ENCODE measurements around the gene DNAH6. TPM values are rescaled to one million over a fixed set of nuclear protein-coding genes. Genes with fewer than 3 reads are reported as not detected.
A peak's percentile ranks its signal among the peaks of the same experiment; 100 is the strongest.

Gene DNAH6
- total and polyA plus RNA-seq, 2 experiments from 2014 or later: 0.11 TPM; not detected in 1

DNA sequence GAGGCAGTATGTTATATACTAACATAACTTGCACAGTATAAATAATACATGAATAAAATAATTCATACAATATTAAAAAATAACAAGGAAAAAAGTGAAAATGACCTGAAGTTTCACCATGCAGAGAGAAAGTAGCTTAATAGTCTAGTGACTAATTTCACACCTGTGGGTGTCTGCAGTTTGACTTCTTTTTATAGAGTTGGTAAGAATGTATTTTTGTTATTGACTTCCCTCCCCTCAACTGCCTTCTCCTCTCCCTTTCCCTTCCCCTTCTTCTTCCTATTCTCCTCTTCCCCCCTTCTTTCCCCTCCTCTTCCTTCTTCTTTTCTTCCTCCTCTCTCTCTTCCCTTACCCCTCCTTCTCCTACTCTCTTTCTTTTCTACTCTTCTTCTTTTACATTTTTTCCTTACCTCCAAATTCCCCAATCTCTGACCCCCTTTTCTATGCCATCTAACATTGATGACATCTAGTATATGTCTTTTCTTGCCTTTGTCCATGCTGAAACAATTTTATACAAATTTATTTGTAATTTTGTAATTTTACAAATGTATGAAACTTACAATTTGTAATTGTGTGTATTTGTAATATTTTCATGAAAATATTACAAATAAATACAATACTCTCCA, 3.1 kb downstream of the DNAH6 start:
- Histone ChIP-seq H3K79me2 (ENCODE audit: insufficient read depth) (no peaks in the 10 kb centered on the region), H3K4me3 (no peak overlapping the region), H2AFZ (no peak overlapping the region), H3F3A (ENCODE audit: insufficient read depth) (no peaks in the 10 kb centered on the region), H4K20me1 (ENCODE audit: insufficient read depth) (no peaks in the 10 kb centered on the region), H3K4me1 (ENCODE audit: insufficient read depth) (no peaks in the 10 kb centered on the region), H3K9ac (no peak overlapping the region), H3K4me2 (ENCODE audit: unreplicated experiment) (no peak overlapping the region), H3K9me2 (ENCODE audit: insufficient read depth) (no peaks in the 10 kb centered on the region), H3K27me3 (replicated peaks; ENCODE audit: insufficient read depth) (peaks cover 6% of the 10 kb centered on the region; the same call in 1 of the 2 replicates), H3K9me3 (ENCODE audit: low read depth) (no peaks in the 10 kb centered on the region), H3K27ac (no peak overlapping the region), H3K36me3 (ENCODE audit: low read depth) (no peaks in the 10 kb centered on the region)
- no peak for TF ChIP-seq EZH2phosphoT487 (IDR thresholded peaks at IDR 0.05; ENCODE audit: insufficient read depth, low read depth)
- no peak for TF ChIP-seq EZH2 (IDR thresholded peaks at IDR 0.05; ENCODE audit: insufficient read depth, poor library complexity, severe bottlenecking)
- in situ Hi-C loops (cut with MboI): no loop called here
- DNase-seq: no peak

DNA sequence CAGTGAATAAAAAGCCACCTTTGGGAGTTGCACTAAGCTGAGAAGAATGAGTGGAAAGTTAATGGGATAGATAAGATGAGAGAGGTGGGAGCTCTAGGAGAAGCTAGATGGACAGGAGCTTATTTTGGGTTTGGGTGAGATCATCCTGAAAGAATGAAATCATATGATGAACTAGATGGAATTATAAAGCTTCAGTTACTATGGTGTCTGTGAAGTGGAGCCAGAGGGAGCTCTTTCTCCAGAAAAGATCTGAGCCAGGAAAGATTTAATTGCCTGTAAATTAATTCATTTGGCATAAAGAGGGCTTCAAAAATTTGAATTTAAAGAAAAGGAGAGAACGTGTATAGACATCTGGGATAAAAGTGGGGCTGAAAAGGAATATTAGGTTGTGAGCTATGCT, 10.3 kb downstream of the DNAH6 start:
- no peaks in the 10 kb centered on the region for H3K27me3 ChIP-seq (replicated peaks; ENCODE audit: insufficient read depth)
- no peak overlapping the region for H3K4me2 ChIP-seq (ENCODE audit: unreplicated experiment)
- H2AFZ ChIP-seq: no peak overlapping the region
- no peaks in the 10 kb centered on the region for H3K4me1 ChIP-seq (ENCODE audit: insufficient read depth)
- H3K9me2 ChIP-seq (ENCODE audit: insufficient read depth): no peaks in the 10 kb centered on the region
- no peaks in the 10 kb centered on the region for H3K36me3 ChIP-seq (ENCODE audit: low read depth)
- no peaks in the 10 kb centered on the region for H3F3A ChIP-seq (ENCODE audit: insufficient read depth)
- in situ Hi-C loops (cut with MboI): no loop called here
- H3K27ac ChIP-seq: no peak overlapping the region
- no peak overlapping the region for H3K9ac ChIP-seq
- no peak overlapping the region for H3K4me3 ChIP-seq
- TF ChIP-seq EZH2phosphoT487 (IDR thresholded peaks at IDR 0.05; ENCODE audit: insufficient read depth, low read depth) (no peak), EZH2 (IDR thresholded peaks at IDR 0.05; ENCODE audit: insufficient read depth, poor library complexity, severe bottlenecking) (no peak)
- no peaks in the 10 kb centered on the region for H3K9me3 ChIP-seq (ENCODE audit: low read depth)
- DNase-seq: peak; percentile 40
- H3K79me2 ChIP-seq (ENCODE audit: insufficient read depth): no peaks in the 10 kb centered on the region
- H4K20me1 ChIP-seq (ENCODE audit: insufficient read depth): no peaks in the 10 kb centered on the region
- 2 to 7% methylated on average over 1 of the region's 1 CpG for WGBS, 2 experiments (ENCODE audit: low coverage in 1 of 2, low lambda C conversion rate in 2 of 2, missing lambda C conversion rate in 2 of 2)

DNA sequence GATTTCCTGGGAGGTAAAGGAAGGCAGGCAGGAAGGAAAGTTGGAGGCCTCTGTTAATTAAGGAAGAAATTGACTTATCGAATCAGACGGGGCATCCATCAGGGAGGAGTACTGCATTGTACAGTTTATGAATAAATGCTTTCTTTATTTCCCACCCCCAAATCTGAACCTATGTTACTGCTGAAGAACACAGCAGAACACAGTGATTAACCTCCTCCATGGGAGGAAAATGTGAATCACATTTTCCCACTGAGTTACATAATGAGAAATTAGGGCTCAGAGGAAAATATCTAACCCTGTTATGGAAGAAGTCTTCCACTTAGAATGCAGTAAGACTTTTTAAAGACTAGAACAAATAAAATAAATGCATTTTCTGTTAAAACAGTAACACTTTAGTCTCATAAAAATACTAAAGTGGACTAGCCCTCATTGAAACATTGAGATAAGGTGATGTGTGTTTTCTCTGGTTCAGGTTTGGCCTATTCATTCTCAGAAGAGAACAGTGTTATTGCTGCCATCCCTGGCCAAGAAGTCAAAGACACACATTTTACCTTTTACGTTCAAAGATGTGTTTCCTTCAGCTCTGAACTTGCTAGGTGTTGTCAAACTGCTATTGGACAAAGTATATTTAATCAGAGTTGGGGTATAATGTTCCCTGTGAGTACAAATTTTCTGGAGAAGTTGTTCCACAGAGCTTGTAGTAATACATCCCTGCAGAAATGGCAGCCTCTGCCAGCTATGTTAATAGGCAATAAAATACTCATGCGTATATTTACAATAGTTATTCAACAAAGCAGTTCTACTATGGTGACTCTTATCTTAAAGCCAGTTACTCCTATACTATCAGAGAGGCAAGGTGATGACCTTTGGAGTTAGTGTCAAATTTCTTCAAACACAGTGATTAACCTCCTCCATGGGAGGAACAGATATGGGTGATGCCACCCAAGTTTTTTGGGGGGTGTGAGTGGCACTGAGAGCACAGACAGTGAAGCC, 11.1 kb downstream of the DNAH6 start:
- Histone ChIP-seq H3K36me3 (ENCODE audit: low read depth) (no peaks in the 10 kb centered on the region), H3K9ac (no peak overlapping the region), H3K79me2 (ENCODE audit: insufficient read depth) (no peaks in the 10 kb centered on the region), H2AFZ (no peak overlapping the region), H4K20me1 (ENCODE audit: insufficient read depth) (no peaks in the 10 kb centered on the region), H3K27ac (no peak overlapping the region), H3K4me2 (ENCODE audit: unreplicated experiment) (no peak overlapping the region), H3K27me3 (replicated peaks; ENCODE audit: insufficient read depth) (0 out of 2 replicates have a peak, but pooled peaks cover 3% of the 10 kb centered on the region), H3K4me3 (no peak overlapping the region), H3K9me2 (ENCODE audit: insufficient read depth) (no peaks in the 10 kb centered on the region), H3K9me3 (ENCODE audit: low read depth) (no peaks in the 10 kb centered on the region), H3F3A (ENCODE audit: insufficient read depth) (no peaks in the 10 kb centered on the region), H3K4me1 (ENCODE audit: insufficient read depth) (no peaks in the 10 kb centered on the region)
- in situ Hi-C loops (cut with MboI): no loop called here
- TF ChIP-seq EZH2phosphoT487 (IDR thresholded peaks at IDR 0.05; ENCODE audit: insufficient read depth, low read depth) (no peak), EZH2 (IDR thresholded peaks at IDR 0.05; ENCODE audit: insufficient read depth, poor library complexity, severe bottlenecking) (no peak)
- 37 to 43% methylated on average over 4 of the region's 4 CpGs for WGBS, 2 experiments (ENCODE audit: low coverage in 1 of 2, low lambda C conversion rate in 2 of 2, missing lambda C conversion rate in 2 of 2)
- DNase-seq: peak; percentile 30

DNA sequence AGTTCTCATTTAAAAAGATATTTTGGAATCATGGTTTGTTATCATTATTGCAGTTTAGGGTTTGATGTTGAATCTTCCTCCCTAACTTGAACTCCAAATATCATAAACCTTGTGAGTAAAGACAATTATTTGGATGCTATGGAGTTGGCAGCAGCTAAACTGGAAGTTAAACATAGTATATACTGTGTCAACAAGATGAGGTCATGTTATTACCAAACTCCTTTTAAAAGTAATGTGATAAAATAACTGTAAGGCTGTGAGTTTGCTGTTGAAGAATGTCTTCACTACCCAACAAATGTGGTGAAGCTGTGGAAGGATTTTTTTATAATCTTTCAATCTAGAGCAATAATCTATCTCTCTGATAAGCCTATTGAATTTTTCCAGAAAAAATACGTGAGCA, 16.0 kb downstream of the DNAH6 start:
- TF ChIP-seq EZH2phosphoT487 (IDR thresholded peaks at IDR 0.05; ENCODE audit: insufficient read depth, low read depth) (no peak), EZH2 (IDR thresholded peaks at IDR 0.05; ENCODE audit: insufficient read depth, poor library complexity, severe bottlenecking) (no peak)
- no peaks in the 10 kb centered on the region for H3K36me3 ChIP-seq (ENCODE audit: low read depth)
- no peak overlapping the region for H3K9ac ChIP-seq
- H3K9me3 ChIP-seq (ENCODE audit: low read depth): no peaks in the 10 kb centered on the region
- no peaks in the 10 kb centered on the region for H3F3A ChIP-seq (ENCODE audit: insufficient read depth)
- WGBS, 2 experiments (ENCODE audit: low coverage in 1 of 2, low lambda C conversion rate in 2 of 2, missing lambda C conversion rate in 2 of 2): 3 to 9% methylated on average over 1 of the region's 1 CpG
- in situ Hi-C loops (cut with MboI): no loop called here
- no peak overlapping the region for H3K4me2 ChIP-seq (ENCODE audit: unreplicated experiment)
- no peaks in the 10 kb centered on the region for H3K4me1 ChIP-seq (ENCODE audit: insufficient read depth)
- 0 out of 2 replicates have a peak, but pooled peaks cover 3% of the 10 kb centered on the region for H3K27me3 ChIP-seq (replicated peaks; ENCODE audit: insufficient read depth)
- H3K27ac ChIP-seq: no peak overlapping the region
- H4K20me1 ChIP-seq (ENCODE audit: insufficient read depth): no peaks in the 10 kb centered on the region
- no peak overlapping the region for H3K4me3 ChIP-seq
- DNase-seq: peak; percentile 8
- no peak overlapping the region for H2AFZ ChIP-seq
- H3K79me2 ChIP-seq (ENCODE audit: insufficient read depth): no peaks in the 10 kb centered on the region
- no peaks in the 10 kb centered on the region for H3K9me2 ChIP-seq (ENCODE audit: insufficient read depth)

All from GM23248 (cell line).